SK-N-SH (cell line): ENCODE measurements around the gene CDH23. TPM values are rescaled to one million over a fixed set of nuclear protein-coding genes. Genes with fewer than 3 reads are reported as not detected.

Experiments used
- CTCF ChIA-PET: fragments of 300-600, 350-600 bp; formaldehyde crosslinking; extraction: SDS; loops from one replicate; lab custom pipeline; 2021; lab: Yijun Ruan, JAX
- POLR2A ChIA-PET: fragments of 350-600 bp; sonication (Branson Sonifier 250); formaldehyde crosslinking; extraction: SDS; loops from one replicate; lab custom pipeline; 2020; ENCODE audit warnings: antibody characterized with exemption, inconsistent platforms; lab: Yijun Ruan, JAX
- DNase-seq: peaks from one replicate; pipeline ENCODE4 v3.0.0; 2012
- H2AFZ ChIP-seq: fragments of 200-600 bp; sonication (generic); 2 replicates; pipeline ENCODE4 v1.8.1; 2016; ENCODE audit warnings: antibody characterized with exemption, mild to moderate bottlenecking, low read depth
- H3F3A ChIP-seq: fragments of 200-600 bp; sonication (generic); replicated peaks from 2 replicates; pipeline ENCODE3; 2016; ENCODE audit warnings: antibody characterized with exemption, mild to moderate bottlenecking; ENCODE audit not compliant: insufficient read depth
- H3K27ac ChIP-seq, 2 experiments: fragments of 200-500 bp in 1 of 2; fragments of 200-600 bp in 1 of 2; sonication (Bioruptor generic) in 1 of 2; sonication (generic), shearing (Covaris generic) in 1 of 2; 2 replicates each; pipeline versions ENCODE4 v1.5.1 to v1.6.1; 2014 to 2016; ENCODE audit warnings: low read depth in 2 of 2, inconsistent platforms in 1 of 2, low read length in 1 of 2, mild to moderate bottlenecking in 1 of 2, mixed read lengths in 1 of 2
- H3K27me3 ChIP-seq: fragments of 200-600 bp; sonication (generic), shearing (Covaris generic); 2 replicates; pipeline ENCODE4 v1.6.1; 2016; ENCODE audit warnings: mixed run types; ENCODE audit not compliant: insufficient read depth
- H3K36me3 ChIP-seq, 2 experiments: fragments of 200-500 bp in 1 of 2; fragments of 200-600 bp in 1 of 2; sonication (Bioruptor generic) in 1 of 2; sonication (generic) in 1 of 2; replicated peaks in 1 of 2; 2 replicates each; pipeline versions ENCODE3 to v1.5.1; 2014 to 2016; ENCODE audit warnings: low read length in 1 of 2, mild to moderate bottlenecking in 1 of 2; ENCODE audit not compliant: insufficient read depth in 2 of 2, control insufficient read depth in 1 of 2
- H3K4me1 ChIP-seq, 2 experiments: fragments of 200-500 bp in 1 of 2; fragments of 200-600 bp in 1 of 2; sonication (Bioruptor generic) in 1 of 2; sonication (generic), shearing (Covaris generic) in 1 of 2; 2 replicates each; pipeline versions ENCODE4 v1.5.1 to v1.6.1; 2014 to 2016; ENCODE audit warnings: low read depth in 1 of 2, low read length in 1 of 2, mixed run types in 1 of 2; ENCODE audit not compliant: insufficient read depth in 2 of 2, control insufficient read depth in 1 of 2
- H3K4me2 ChIP-seq: fragments of 200-600 bp; sonication (generic), shearing (Covaris generic); 2 replicates; pipeline ENCODE4 v1.6.1; 2017; ENCODE audit warnings: mixed run types
- H3K4me3 ChIP-seq, 2 experiments: fragments of 200-500 bp in 1 of 2; fragments of 200-600 bp in 1 of 2; sonication (Bioruptor generic) in 1 of 2; sonication (generic), shearing (Covaris generic) in 1 of 2; 2 replicates each; pipeline versions ENCODE4 v1.5.1 to v1.8.1; 2014 to 2016; ENCODE audit warnings: low read depth in 2 of 2, inconsistent platforms in 1 of 2, low read length in 1 of 2, mild to moderate bottlenecking in 1 of 2, mixed read lengths in 1 of 2, moderate library complexity in 1 of 2
- H3K79me2 ChIP-seq: fragments of 200-600 bp; sonication (generic); 2 replicates; pipeline ENCODE4 v1.8.1; 2017; ENCODE audit warnings: mild to moderate bottlenecking; ENCODE audit not compliant: insufficient read depth
- H3K9ac ChIP-seq: fragments of 200-600 bp; sonication (generic); 2 replicates; pipeline ENCODE4 v1.6.1; 2017; ENCODE audit warnings: mixed run types
- H3K9me2 ChIP-seq: fragments of 200-600 bp; sonication (generic); 2 replicates; pipeline ENCODE4 v1.6.1; 2017; ENCODE audit warnings: mixed run types
- H3K9me3 ChIP-seq: fragments of 200-600 bp; sonication (generic); 2 replicates; pipeline ENCODE4 v1.6.1; 2017; ENCODE audit warnings: mixed run types, mild to moderate bottlenecking, moderate library complexity
- H4K20me1 ChIP-seq: fragments of 200-600 bp; sonication (generic); 2 replicates; pipeline ENCODE4 v1.6.1; 2017; ENCODE audit warnings: mild to moderate bottlenecking, mixed run types; ENCODE audit not compliant: insufficient read depth
- CHD2 ChIP-seq: fragments of 150-350 bp; IDR thresholded peaks from 2 replicates; pipeline ENCODE4 v1.6.1; 2018; ENCODE audit warnings: low read length; ENCODE audit not compliant: partially characterized antibody
- ELF1 ChIP-seq: IDR thresholded peaks from 2 replicates; pipeline ENCODE4 v1.4.0; 2012
- EZH2phosphoT487 ChIP-seq: fragments of 200-600 bp; sonication (generic); IDR thresholded peaks from 2 replicates; pipeline ENCODE4 v1.6.1; 2017; ENCODE audit warnings: low read depth, mixed run types, mild to moderate bottlenecking, antibody characterized with exemption, moderate library complexity, borderline replicate concordance
- FOXJ3 ChIP-seq: sonication (generic); formaldehyde crosslinking; IDR thresholded peaks from 2 replicates; pipeline ENCODE4 v1.5.1; 2020; ENCODE audit warnings: mild to moderate bottlenecking, missing genetic modification reagents
- GATA2 ChIP-seq: sonication (generic); formaldehyde crosslinking; IDR thresholded peaks from 2 replicates; pipeline ENCODE4 v1.5.0; 2020; ENCODE audit warnings: mild to moderate bottlenecking, missing genetic modification reagents
- JUND ChIP-seq: IDR thresholded peaks from 2 replicates; pipeline ENCODE4 v1.4.0; 2012
- MXI1 ChIP-seq: IDR thresholded peaks from 2 replicates; pipeline ENCODE4 v1.6.1; 2012; ENCODE audit warnings: mild to moderate bottlenecking, low read depth, low read length, improper control_type of control experiment
- PBX3 ChIP-seq: IDR thresholded peaks from 2 replicates; pipeline ENCODE4; 2012
- POLR2AphosphoS5 ChIP-seq: IDR thresholded peaks from 2 replicates; pipeline ENCODE4 v1.6.1; 2012; ENCODE audit warnings: low read depth, low read length
- RAD21 ChIP-seq: IDR thresholded peaks from 2 replicates; pipeline ENCODE4 v1.6.1; 2012; ENCODE audit warnings: mild to moderate bottlenecking, low read length
- REST ChIP-seq: IDR thresholded peaks from 2 replicates; pipeline ENCODE4 v1.6.1; 2012; ENCODE audit warnings: mild to moderate bottlenecking, low read depth, low read length, moderate library complexity
- SIN3A ChIP-seq: IDR thresholded peaks from 2 replicates; pipeline ENCODE4 v1.6.1; 2012; ENCODE audit warnings: low read depth, mild to moderate bottlenecking, low read length, moderate library complexity, borderline replicate concordance
- TCF12 ChIP-seq: IDR thresholded peaks from 2 replicates; pipeline ENCODE4 v1.4.0; 2012
- TEAD4 ChIP-seq: IDR thresholded peaks from 2 replicates; pipeline ENCODE4 v1.4.0; 2012; ENCODE audit warnings: mild to moderate bottlenecking, borderline replicate concordance; ENCODE audit not compliant: insufficient read depth
- USF2 ChIP-seq: fragments of 150-350 bp; IDR thresholded peaks from 2 replicates; pipeline ENCODE4 v1.6.1; 2017; ENCODE audit warnings: antibody characterized with exemption, low read length, low read depth, borderline replicate concordance
- YY1 ChIP-seq: IDR thresholded peaks from 2 replicates; pipeline ENCODE4 v1.4.0; 2012; ENCODE audit warnings: low read depth, mild to moderate bottlenecking
- ZBTB33 ChIP-seq: IDR thresholded peaks from 2 replicates; pipeline ENCODE4 v1.4.0; 2012; ENCODE audit warnings: low read depth, borderline replicate concordance
- WGBS: methylation state at CpG from one replicate; pipeline ENCODE4 v1.1.6; 2017; ENCODE audit warnings: low lambda C conversion rate; 5-methylcytosine and 5-hydroxymethylcytosine counted together
- polyA plus RNA-seq, 3 experiments: library from polyadenylated mRNA; depleted of rRNA; stranded (reverse); fragments of >200 nt; gene quantifications; 2 replicates each; pipeline ENCODE4 v1.2.3, GENCODE V29; 2012
- TF ChIP-seq, protein P1 (sequence below): fragments of 200-600 bp; sonication (generic); IDR thresholded peaks from 2 replicates; pipeline ENCODE4 v1.6.1; 2017; ENCODE audit warnings: antibody characterized with exemption, mild to moderate bottlenecking, moderate library complexity

Gene CDH23
- polyA plus RNA-seq, 1 of the 3 experiments (the other 2 are of a cell fraction): 0.03 TPM

DNA sequence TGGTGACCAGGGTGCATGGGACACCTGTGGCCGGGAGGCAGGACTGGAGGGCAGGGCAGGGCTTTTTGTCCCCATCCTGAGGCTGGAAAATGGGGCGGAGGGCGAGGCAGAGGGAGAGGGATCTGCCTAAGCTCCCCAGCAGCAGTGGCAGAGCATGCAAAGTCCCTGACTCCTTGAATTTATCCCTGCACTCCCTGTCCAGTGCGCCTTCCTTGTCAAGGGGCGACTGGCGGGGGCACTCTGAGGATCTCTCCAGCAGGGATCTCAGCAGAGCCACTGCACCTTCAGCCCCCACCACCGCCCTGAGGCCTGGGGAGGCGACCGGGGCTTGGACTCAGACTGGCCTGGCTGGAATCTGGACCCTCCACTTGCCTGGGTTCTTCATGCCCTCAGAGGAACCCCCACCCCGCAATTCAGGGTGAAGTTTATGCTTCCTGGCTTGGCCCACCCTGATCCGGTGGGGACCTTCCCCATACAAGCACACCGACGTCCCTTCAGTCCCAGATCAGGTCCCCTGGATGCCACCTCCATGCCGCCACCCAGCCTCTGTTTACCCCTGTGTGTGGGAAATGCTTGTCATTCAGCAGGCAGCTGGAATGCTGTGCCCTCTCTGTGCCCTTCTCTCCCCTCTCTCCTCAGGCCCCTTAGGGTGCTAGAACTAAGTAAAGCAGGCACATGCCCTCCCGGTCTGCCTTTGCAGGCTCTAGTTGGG is 46.3 kb downstream of the CDH23 start:
- no peaks in the 10 kb centered on the region; a peak in 1 of 4 replicates for H3K4me1 ChIP-seq
- no peak overlapping the region for H2AFZ ChIP-seq
- H3K4me2 ChIP-seq: no peak overlapping the region
- H3K36me3 ChIP-seq: no peaks in the 10 kb centered on the region
- DNase-seq: no peak
- WGBS: 61% methylated on average over 7 of the region's 15 CpGs
- H3K9ac ChIP-seq: no peak overlapping the region
- H3K27me3 ChIP-seq: peaks cover 25% of the 10 kb centered on the region; the same call in 1 of the 2 replicates
- H3K9me2 ChIP-seq: no peaks in the 10 kb centered on the region
- TF ChIP-seq TCF12 (no peak), CHD2 (no peak), JUND (no peak), RAD21 (no peak), GATA2 (CRISPR knock-in tag) (no peak), USF2 (no peak), TEAD4 (no peak), ZBTB33 (no peak), EZH2phosphoT487 (no peak), ELF1 (no peak), POLR2AphosphoS5 (no peak), REST (no peak), YY1 (no peak), PBX3 (no peak), MXI1 (no peak), FOXJ3 (no peak), SIN3A (no peak)
- TF ChIP-seq, protein P1, sequence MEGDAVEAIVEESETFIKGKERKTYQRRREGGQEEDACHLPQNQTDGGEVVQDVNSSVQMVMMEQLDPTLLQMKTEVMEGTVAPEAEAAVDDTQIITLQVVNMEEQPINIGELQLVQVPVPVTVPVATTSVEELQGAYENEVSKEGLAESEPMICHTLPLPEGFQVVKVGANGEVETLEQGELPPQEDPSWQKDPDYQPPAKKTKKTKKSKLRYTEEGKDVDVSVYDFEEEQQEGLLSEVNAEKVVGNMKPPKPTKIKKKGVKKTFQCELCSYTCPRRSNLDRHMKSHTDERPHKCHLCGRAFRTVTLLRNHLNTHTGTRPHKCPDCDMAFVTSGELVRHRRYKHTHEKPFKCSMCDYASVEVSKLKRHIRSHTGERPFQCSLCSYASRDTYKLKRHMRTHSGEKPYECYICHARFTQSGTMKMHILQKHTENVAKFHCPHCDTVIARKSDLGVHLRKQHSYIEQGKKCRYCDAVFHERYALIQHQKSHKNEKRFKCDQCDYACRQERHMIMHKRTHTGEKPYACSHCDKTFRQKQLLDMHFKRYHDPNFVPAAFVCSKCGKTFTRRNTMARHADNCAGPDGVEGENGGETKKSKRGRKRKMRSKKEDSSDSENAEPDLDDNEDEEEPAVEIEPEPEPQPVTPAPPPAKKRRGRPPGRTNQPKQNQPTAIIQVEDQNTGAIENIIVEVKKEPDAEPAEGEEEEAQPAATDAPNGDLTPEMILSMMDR: no peak
- TF ChIP-seq, all 33 proteins: peak for 0
- CTCF ChIA-PET: interaction anchor here (0.9 kb wide), 1 partner anchor 69 kb away, joined by 3 read pairs; no protein-coding TSS in a partner anchor
- Histone ChIP-seq H4K20me1 (no peaks in the 10 kb centered on the region), H3K27ac (no peak overlapping the region), H3K9me3 (no peaks in the 10 kb centered on the region), H3K79me2 (no peaks in the 10 kb centered on the region), H3F3A (no peaks in the 10 kb centered on the region), H3K4me3 (no peak overlapping the region)
- POLR2A ChIA-PET: no interaction called here
